ENCODE measurements around the gene SSC4D. TPM values are rescaled to one million over a fixed set of nuclear protein-coding genes. Genes with fewer than 3 reads are reported as not detected.

Gene SSC4D
- polyA plus RNA-seq, 1 donor from 2014 or later = 2.5 TPM

- Histone ChIP-seq H2AFZ (ENCODE audit: low read depth, low read length) (peak overlapping the region; percentile 7), H3K9me2 (ENCODE audit: insufficient read depth, low read length) (no peaks in the 10 kb centered on the region), H3K4me2 (ENCODE audit: low read length) (peak overlapping the region; percentile 85), H3K9ac (ENCODE audit: low read length) (peak overlapping the region; percentile 100), H3K27ac (ENCODE audit: low read length) (peak overlapping the region; percentile 99), H3K27me3 (ENCODE audit: insufficient read depth, low read depth, low read length) (no peaks in the 10 kb centered on the region), H3K4me3 (ENCODE audit: low read length) (peak overlapping the region; percentile 99), H3K9me3 (ENCODE audit: low read length) (no peaks in the 10 kb centered on the region), H3K36me3 (ENCODE audit: insufficient read depth, low read length) (peaks cover 16% of the 10 kb centered on the region), H3K79me2 (replicated peaks; ENCODE audit: insufficient read depth, low read length) (peaks cover 65% of the 10 kb centered on the region), H4K20me1 (ENCODE audit: insufficient read depth) (peaks cover 21% of the 10 kb centered on the region), H3F3A (ENCODE audit: insufficient read depth, low read length, poor library complexity, severe bottlenecking) (peaks cover 10% of the 10 kb centered on the region)
- TF ChIP-seq TAF1 (IDR thresholded peaks at IDR 0.05; ENCODE audit: low read depth) (no peak), REST (IDR thresholded peaks at IDR 0.05; ENCODE audit: borderline replicate concordance) (no peak), MXI1 (conservative IDR thresholded peaks at IDR 0.05; ENCODE audit: poor library complexity, severe bottlenecking) (peak; percentile 9), EZH2 (IDR thresholded peaks at IDR 0.05; ENCODE audit: borderline replicate concordance, insufficient read depth, low read length, poor library complexity, severe bottlenecking) (no peak), SMC3 (conservative IDR thresholded peaks at IDR 0.05; ENCODE audit: poor library complexity) (no peak), RAD21 (conservative IDR thresholded peaks at IDR 0.05) (peak; percentile 33), POLR2AphosphoS5 (IDR thresholded peaks at IDR 0.05) (peak; percentile 55)
- TF ChIP-seq, protein P1, sequence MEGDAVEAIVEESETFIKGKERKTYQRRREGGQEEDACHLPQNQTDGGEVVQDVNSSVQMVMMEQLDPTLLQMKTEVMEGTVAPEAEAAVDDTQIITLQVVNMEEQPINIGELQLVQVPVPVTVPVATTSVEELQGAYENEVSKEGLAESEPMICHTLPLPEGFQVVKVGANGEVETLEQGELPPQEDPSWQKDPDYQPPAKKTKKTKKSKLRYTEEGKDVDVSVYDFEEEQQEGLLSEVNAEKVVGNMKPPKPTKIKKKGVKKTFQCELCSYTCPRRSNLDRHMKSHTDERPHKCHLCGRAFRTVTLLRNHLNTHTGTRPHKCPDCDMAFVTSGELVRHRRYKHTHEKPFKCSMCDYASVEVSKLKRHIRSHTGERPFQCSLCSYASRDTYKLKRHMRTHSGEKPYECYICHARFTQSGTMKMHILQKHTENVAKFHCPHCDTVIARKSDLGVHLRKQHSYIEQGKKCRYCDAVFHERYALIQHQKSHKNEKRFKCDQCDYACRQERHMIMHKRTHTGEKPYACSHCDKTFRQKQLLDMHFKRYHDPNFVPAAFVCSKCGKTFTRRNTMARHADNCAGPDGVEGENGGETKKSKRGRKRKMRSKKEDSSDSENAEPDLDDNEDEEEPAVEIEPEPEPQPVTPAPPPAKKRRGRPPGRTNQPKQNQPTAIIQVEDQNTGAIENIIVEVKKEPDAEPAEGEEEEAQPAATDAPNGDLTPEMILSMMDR (IDR thresholded peaks at IDR 0.05; ENCODE audit: poor library complexity, severe bottlenecking) = peak; percentile 54
Observed at GRCh38 chr7:76356823-76357222, 52.7 kb downstream of the SSC4D start.

GRCh38 chr7:76356115-76356514 is 53.4 kb downstream of the SSC4D start:
- Histone ChIP-seq H3K9ac (ENCODE audit: low read length) (peak overlapping the region; percentile 100), H3K27me3 (ENCODE audit: insufficient read depth, low read depth, low read length) (no peaks in the 10 kb centered on the region), H3F3A (ENCODE audit: insufficient read depth, low read length, poor library complexity, severe bottlenecking) (peaks cover 10% of the 10 kb centered on the region), H3K9me2 (ENCODE audit: insufficient read depth, low read length) (no peaks in the 10 kb centered on the region), H3K27ac (ENCODE audit: low read length) (peak overlapping the region; percentile 99), H3K36me3 (ENCODE audit: insufficient read depth, low read length) (peaks cover 17% of the 10 kb centered on the region), H3K79me2 (replicated peaks; ENCODE audit: insufficient read depth, low read length) (peaks cover 72% of the 10 kb centered on the region), H3K9me3 (ENCODE audit: low read length) (no peaks in the 10 kb centered on the region), H3K4me2 (ENCODE audit: low read length) (peak overlapping the region; percentile 85), H4K20me1 (ENCODE audit: insufficient read depth) (peaks cover 28% of the 10 kb centered on the region), H2AFZ (ENCODE audit: low read depth, low read length) (no peak overlapping the region), H3K4me3 (ENCODE audit: low read length) (peak overlapping the region; percentile 99)
- TF ChIP-seq REST (IDR thresholded peaks at IDR 0.05; ENCODE audit: borderline replicate concordance) = no peak
- no peak for TF ChIP-seq RAD21 (conservative IDR thresholded peaks at IDR 0.05)
- TF ChIP-seq EZH2 (IDR thresholded peaks at IDR 0.05; ENCODE audit: borderline replicate concordance, insufficient read depth, low read length, poor library complexity, severe bottlenecking) = no peak
- TF ChIP-seq SMC3 (conservative IDR thresholded peaks at IDR 0.05; ENCODE audit: poor library complexity) = no peak
- TF ChIP-seq EP300 (conservative IDR thresholded peaks at IDR 0.05; ENCODE audit: poor library complexity, severe bottlenecking) = no peak
- TF ChIP-seq MXI1 (conservative IDR thresholded peaks at IDR 0.05; ENCODE audit: poor library complexity, severe bottlenecking) = no peak
- no peak for TF ChIP-seq TAF1 (IDR thresholded peaks at IDR 0.05; ENCODE audit: low read depth)
- TF ChIP-seq POLR2AphosphoS5 (IDR thresholded peaks at IDR 0.05) = no peak
- TF ChIP-seq, protein P1 (IDR thresholded peaks at IDR 0.05; ENCODE audit: poor library complexity, severe bottlenecking) = no peak
